ENCODE results near the gene RRP36.
"Not testable (repeated sequence)": the region's sequence is repeated elsewhere in the genome, so short reads cannot be mapped to it uniquely, and the experiment has no call there.

Gene RRP36

GRCh38 chr6:43037706-43038105 lies 16.3 kb downstream of the RRP36 start:
- DNase-seq (ENCODE audit: low read depth): no peak

GRCh38 chr6:43038727-43039126 lies 17.3 kb downstream of the RRP36 start:
- DNase-seq (ENCODE audit: low read depth): no peak

- DNase-seq (ENCODE audit: low read depth): no peak
Measured at GRCh38 chr6:43040542-43041257, 19.3 kb downstream of the RRP36 start.

GRCh38 chr6:43041475-43041874 lies 20.1 kb downstream of the RRP36 start:
- DNase-seq (ENCODE audit: low read depth): not testable (repeated sequence)

- DNase-seq (ENCODE audit: low read depth): no peak
Measured at GRCh38 chr6:43043310-43043709, 21.9 kb downstream of the RRP36 start.

- no peak for DNase-seq (ENCODE audit: low read depth)
Measured at GRCh38 chr6:43045371-43045930, 24.0 kb downstream of the RRP36 start.

GRCh38 chr6:43047998-43048397 lies 26.6 kb downstream of the RRP36 start:
- DNase-seq (ENCODE audit: low read depth): no peak

GRCh38 chr6:43050981-43051380 lies 29.6 kb downstream of the RRP36 start:
- DNase-seq (ENCODE audit: low read depth): no peak

- DNase-seq (ENCODE audit: low read depth): no peak
Measured at GRCh38 chr6:43052225-43052841, 30.9 kb downstream of the RRP36 start.

GRCh38 chr6:43052842-43053544 lies 31.6 kb downstream of the RRP36 start:
- DNase-seq (ENCODE audit: low read depth): no peak

- DNase-seq (ENCODE audit: low read depth): peak; percentile 88
Measured at GRCh38 chr6:43053545-43054205, 32.3 kb downstream of the RRP36 start, which contains the start of gene CUL7. Gene CUL7 (minus strand): TSS chr6:43053851. CDS start chr6:43052788, 1,063 bp downstream.

- DNase-seq (ENCODE audit: low read depth): no peak
Measured at GRCh38 chr6:43054206-43054943, 33.0 kb downstream of the RRP36 start.

GRCh38 chr6:43055966-43056365 lies 34.5 kb downstream of the RRP36 start:
- no peak for DNase-seq (ENCODE audit: low read depth)

GRCh38 chr6:43058531-43058930 lies 37.1 kb downstream of the RRP36 start:
- no peak for DNase-seq (ENCODE audit: low read depth)

GRCh38 chr6:43059168-43060033 lies 38.0 kb downstream of the RRP36 start, which contains the start of the genes KLC4 and MRPL2:
Gene KLC4 (plus strand): TSS chr6:43059631. CDS start chr6:43061336, 1,705 bp downstream.
Gene MRPL2 (minus strand): TSS chr6:43059434. CDS start chr6:43059381, 53 bp downstream.
- peak; percentile 92 for DNase-seq (ENCODE audit: low read depth)

- no peak for DNase-seq (ENCODE audit: low read depth)
Measured at GRCh38 chr6:43060034-43060754, 38.8 kb downstream of the RRP36 start.

- DNase-seq (ENCODE audit: low read depth): no peak
Measured at GRCh38 chr6:43060755-43061633, 39.6 kb downstream of the RRP36 start.

GRCh38 chr6:43061861-43062260 lies 40.4 kb downstream of the RRP36 start:
- no peak for DNase-seq (ENCODE audit: low read depth)

GRCh38 chr6:43062818-43063217 lies 41.4 kb downstream of the RRP36 start:
- no peak for DNase-seq (ENCODE audit: low read depth)

All from activated T-helper 1 cell treated with Interleukin-2 at 50 U/mL for 16 hours (primary cell).